Karpas-422 (cell line): ENCODE results near the gene RABL2B. TPM values are rescaled to one million over a fixed set of nuclear protein-coding genes. Genes with fewer than 3 reads are reported as not detected.

Experiments
- DNase-seq: peaks from one replicate; pipeline ENCODE4 v3.0.0-alpha.2; 2015
- H2AFZ ChIP-seq: fragments of 200-600 bp; sonication (generic); 2 replicates; pipeline ENCODE4 v1.6.1; 2014; ENCODE audit warnings: antibody characterized with exemption, low read length, mixed read lengths
- H3K27ac ChIP-seq: fragments of 200-600 bp; sonication (generic); 2 replicates; pipeline ENCODE4 v1.5.1; 2014; ENCODE audit warnings: mild to moderate bottlenecking, low read length, moderate library complexity
- H3K27me3 ChIP-seq: fragments of 200-600 bp; sonication (generic); 2 replicates; pipeline ENCODE4 v1.6.1; 2014; ENCODE audit warnings: low read length, mixed read lengths
- H3K36me3 ChIP-seq: fragments of 200-600 bp; sonication (generic); 2 replicates; pipeline ENCODE4 v1.6.1; 2014; ENCODE audit warnings: low read length, mixed read lengths; ENCODE audit not compliant: insufficient read depth
- H3K4me1 ChIP-seq: fragments of 200-600 bp; sonication (generic); 2 replicates; pipeline ENCODE4 v1.6.1; 2014; ENCODE audit warnings: mild to moderate bottlenecking, low read length, mixed read lengths
- H3K4me2 ChIP-seq: fragments of 200-600 bp; sonication (generic); 2 replicates; pipeline ENCODE4 v1.6.1; 2014; ENCODE audit warnings: low read length, low read depth, mild to moderate bottlenecking; ENCODE audit not compliant: poor library complexity, severe bottlenecking
- H3K4me3 ChIP-seq: fragments of 200-600 bp; sonication (generic); 2 replicates; pipeline ENCODE4 v1.5.1; 2014; ENCODE audit warnings: mild to moderate bottlenecking, antibody characterized with exemption, low read length, mixed read lengths
- H3K79me2 ChIP-seq: fragments of 200-600 bp; sonication (generic); 2 replicates; pipeline ENCODE4 v1.6.1; 2014; ENCODE audit warnings: mild to moderate bottlenecking, low read length, mixed read lengths
- H3K9ac ChIP-seq: fragments of 200-600 bp; sonication (generic); 2 replicates; pipeline ENCODE4 v1.6.0; 2014; ENCODE audit warnings: low read length
- H3K9me2 ChIP-seq: fragments of 200-600 bp; sonication (generic), shearing (Covaris generic); replicated peaks from 2 replicates; pipeline ENCODE4 v1.6.0; 2014; ENCODE audit warnings: mild to moderate bottlenecking, low read length, moderate library complexity; ENCODE audit not compliant: insufficient read depth
- H3K9me3 ChIP-seq: fragments of 300-700, 200-600 bp; sonication (generic); 2 replicates; pipeline ENCODE4 v1.6.1; 2014; ENCODE audit warnings: low read length, mixed read lengths
- H4K20me1 ChIP-seq: fragments of 200-600 bp; sonication (generic); 2 replicates; pipeline ENCODE4 v1.6.1; 2014; ENCODE audit warnings: mild to moderate bottlenecking, antibody characterized with exemption, low read length, low read depth; ENCODE audit not compliant: insufficient read depth
- total RNA-seq: library from RNA; depleted of rRNA; stranded (reverse); fragments of >200 nt; shearing (Covaris generic); gene quantifications from 2 replicates; pipeline ENCODE4 v1.2.3, GENCODE V29; 2014; ENCODE audit warnings: low replicate concordance

Gene RABL2B
- total RNA-seq, 1 experiment from 2014 or later, result 26.8 TPM

- no peaks in the 10 kb centered on the region for H3K79me2 ChIP-seq
- H3K9me2 ChIP-seq, result no peaks in the 10 kb centered on the region
- H3K9me3 ChIP-seq, result no peaks in the 10 kb centered on the region
- no peaks in the 10 kb centered on the region for H3K36me3 ChIP-seq
- peaks cover 28% of the 10 kb centered on the region for H3K4me1 ChIP-seq
- H3K4me3 ChIP-seq, result no peak overlapping the region
- H3K27me3 ChIP-seq, result no peaks in the 10 kb centered on the region
- H3K9ac ChIP-seq, result no peak overlapping the region
- H2AFZ ChIP-seq, result no peak overlapping the region
- H3K4me2 ChIP-seq, result no peak overlapping the region
- DNase-seq, result no peak
- H4K20me1 ChIP-seq, result no peaks in the 10 kb centered on the region
- no peak overlapping the region for H3K27ac ChIP-seq
Measured at GRCh38 chr22:50734986-50735738, 48.3 kb downstream of the RABL2B start.

DNA sequence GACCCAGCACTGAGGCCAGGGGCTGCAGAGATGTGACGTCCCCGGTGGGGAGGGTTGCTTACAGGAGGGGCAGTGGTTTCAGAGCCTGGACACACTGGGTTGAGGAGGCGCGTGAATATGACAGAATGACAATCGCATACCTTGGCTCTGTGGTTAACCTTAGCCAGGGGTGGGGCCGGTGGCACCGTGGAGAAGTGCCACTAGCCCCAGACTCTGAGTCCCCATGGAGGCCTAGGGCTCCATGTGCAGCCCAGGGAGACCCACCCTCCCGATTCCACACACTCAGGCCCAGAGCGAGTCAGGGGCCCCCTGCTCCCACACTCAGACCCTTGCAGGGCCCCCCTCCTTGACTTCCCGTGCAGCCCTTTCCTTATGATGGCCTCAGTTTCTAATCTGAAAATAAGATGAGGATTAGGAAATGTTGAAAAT is 49.1 kb downstream of the RABL2B start:
- Histone ChIP-seq H2AFZ (no peak overlapping the region), H3K9ac (no peak overlapping the region), H3K9me2 (no peaks in the 10 kb centered on the region), H3K27me3 (no peaks in the 10 kb centered on the region), H4K20me1 (no peaks in the 10 kb centered on the region), H3K9me3 (no peaks in the 10 kb centered on the region), H3K36me3 (no peaks in the 10 kb centered on the region), H3K4me1 (peaks cover 20% of the 10 kb centered on the region), H3K4me3 (no peak overlapping the region), H3K4me2 (no peak overlapping the region), H3K27ac (no peak overlapping the region), H3K79me2 (no peaks in the 10 kb centered on the region)
- DNase-seq, result no peak

- no peaks in the 10 kb centered on the region for H3K27me3 ChIP-seq
- H3K9me2 ChIP-seq, result no peaks in the 10 kb centered on the region
- H3K79me2 ChIP-seq, result no peaks in the 10 kb centered on the region
- H3K27ac ChIP-seq, result no peak overlapping the region
- H3K9me3 ChIP-seq, result no peaks in the 10 kb centered on the region
- DNase-seq, result no peak
- no peaks in the 10 kb centered on the region for H3K36me3 ChIP-seq
- no peak overlapping the region for H3K9ac ChIP-seq
- peaks cover 16% of the 10 kb centered on the region for H3K4me1 ChIP-seq
- H3K4me2 ChIP-seq, result no peak overlapping the region
- no peaks in the 10 kb centered on the region for H4K20me1 ChIP-seq
- H2AFZ ChIP-seq, result no peak overlapping the region
- H3K4me3 ChIP-seq, result no peak overlapping the region
Measured at GRCh38 chr22:50733521-50734342, 49.7 kb downstream of the RABL2B start.

DNA sequence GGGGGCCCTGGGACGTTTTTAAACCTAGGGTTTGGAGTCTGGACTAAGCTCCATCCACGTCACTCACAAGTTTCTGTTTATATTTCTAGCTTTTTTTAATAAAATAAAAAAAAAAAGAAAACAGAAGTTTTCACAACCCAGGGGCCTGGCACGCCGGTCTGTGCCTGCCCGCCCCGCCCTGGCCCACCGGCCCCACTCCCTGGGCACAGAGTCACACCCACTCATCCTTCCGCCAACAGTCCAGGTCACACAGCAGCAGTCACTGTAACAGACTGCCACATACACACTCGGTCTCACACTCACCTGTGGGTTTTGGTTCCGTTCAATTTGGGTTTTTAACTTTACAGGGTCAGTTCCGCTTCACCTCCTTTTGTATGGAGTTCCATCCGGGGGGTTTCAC is 50.8 kb downstream of the RABL2B start:
- H3K4me2 ChIP-seq, result peak overlapping the region; percentile 62
- no peaks in the 10 kb centered on the region for H3K9me3 ChIP-seq
- no peaks in the 10 kb centered on the region for H3K9me2 ChIP-seq
- no peak for DNase-seq
- no peak overlapping the region for H2AFZ ChIP-seq
- H4K20me1 ChIP-seq, result no peaks in the 10 kb centered on the region
- no peaks in the 10 kb centered on the region for H3K79me2 ChIP-seq
- peak overlapping the region; percentile 62 for H3K9ac ChIP-seq
- H3K27ac ChIP-seq, result no peak overlapping the region
- H3K27me3 ChIP-seq, result no peaks in the 10 kb centered on the region
- peaks cover 16% of the 10 kb centered on the region for H3K4me1 ChIP-seq
- H3K36me3 ChIP-seq, result no peaks in the 10 kb centered on the region
- H3K4me3 ChIP-seq, result no peak overlapping the region

DNA sequence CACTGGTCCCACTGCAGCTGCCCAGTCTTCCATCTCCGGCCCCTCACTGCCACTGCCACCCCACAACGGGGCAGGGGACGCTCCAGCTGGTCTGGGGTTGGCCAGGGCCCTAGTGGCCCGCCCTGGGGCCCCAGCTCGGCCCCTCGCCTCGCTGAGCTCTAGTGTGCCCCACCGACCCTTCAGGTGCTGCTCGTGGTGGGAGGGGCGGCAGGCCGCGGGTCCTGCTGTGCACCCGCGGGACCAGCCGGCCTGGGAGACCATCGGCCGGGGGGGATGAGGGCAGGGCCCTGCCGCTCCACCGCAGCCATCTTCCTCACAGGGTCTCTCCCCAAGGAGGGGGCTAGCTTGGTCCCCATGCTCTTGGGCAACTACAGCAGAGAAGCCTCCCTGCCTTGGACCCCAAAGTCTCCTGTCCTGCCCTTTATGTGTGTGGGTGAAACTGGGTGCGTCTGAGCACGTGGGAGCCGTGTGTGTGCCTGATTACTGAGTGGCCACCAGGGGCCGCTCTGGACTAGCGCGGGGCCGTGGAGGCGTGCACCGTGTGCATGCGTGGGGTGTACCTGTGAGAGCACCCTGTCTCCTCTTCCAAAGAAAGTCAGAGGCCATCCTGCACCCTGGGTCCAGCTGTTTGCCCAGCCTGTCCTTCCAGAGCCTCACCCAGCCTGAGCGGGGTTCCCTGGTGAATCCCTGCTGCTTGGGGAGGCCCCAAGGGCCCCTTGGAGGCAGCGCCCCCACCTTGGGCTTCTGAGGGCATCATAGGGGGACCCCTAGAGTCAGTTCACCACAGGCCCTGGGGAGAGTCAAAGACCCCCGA is 51.4 kb downstream of the RABL2B start:
- Histone ChIP-seq H3K9me2 (no peaks in the 10 kb centered on the region), H3K9ac (peak overlapping the region; percentile 62), H3K36me3 (no peaks in the 10 kb centered on the region), H2AFZ (peak overlapping the region; percentile 51), H3K4me2 (peak overlapping the region; percentile 62), H3K27ac (no peak overlapping the region; the same call in 1 of the 2 replicates), H3K27me3 (no peaks in the 10 kb centered on the region), H3K79me2 (no peaks in the 10 kb centered on the region), H4K20me1 (no peaks in the 10 kb centered on the region), H3K4me3 (peak overlapping the region; percentile 48; the same call in 1 of the 2 replicates), H3K9me3 (no peaks in the 10 kb centered on the region), H3K4me1 (peaks cover 17% of the 10 kb centered on the region)
- DNase-seq, result peak; percentile 94

GRCh38 chr22:50730941-50731661 is 52.3 kb downstream of the RABL2B start:
- no peaks in the 10 kb centered on the region for H3K27me3 ChIP-seq
- no peaks in the 10 kb centered on the region for H4K20me1 ChIP-seq
- peak overlapping the region; percentile 51; the same call in 1 of the 2 replicates for H2AFZ ChIP-seq
- H3K9me2 ChIP-seq, result no peaks in the 10 kb centered on the region
- no peaks in the 10 kb centered on the region for H3K9me3 ChIP-seq
- DNase-seq, result no peak
- H3K4me3 ChIP-seq, result peak overlapping the region; percentile 48; the same call in 1 of the 2 replicates
- H3K79me2 ChIP-seq, result no peaks in the 10 kb centered on the region
- H3K4me2 ChIP-seq, result peak overlapping the region; percentile 62
- no peak overlapping the region for H3K27ac ChIP-seq
- peak overlapping the region; percentile 62 for H3K9ac ChIP-seq
- no peaks in the 10 kb centered on the region for H3K36me3 ChIP-seq
- peaks cover 19% of the 10 kb centered on the region for H3K4me1 ChIP-seq

DNA sequence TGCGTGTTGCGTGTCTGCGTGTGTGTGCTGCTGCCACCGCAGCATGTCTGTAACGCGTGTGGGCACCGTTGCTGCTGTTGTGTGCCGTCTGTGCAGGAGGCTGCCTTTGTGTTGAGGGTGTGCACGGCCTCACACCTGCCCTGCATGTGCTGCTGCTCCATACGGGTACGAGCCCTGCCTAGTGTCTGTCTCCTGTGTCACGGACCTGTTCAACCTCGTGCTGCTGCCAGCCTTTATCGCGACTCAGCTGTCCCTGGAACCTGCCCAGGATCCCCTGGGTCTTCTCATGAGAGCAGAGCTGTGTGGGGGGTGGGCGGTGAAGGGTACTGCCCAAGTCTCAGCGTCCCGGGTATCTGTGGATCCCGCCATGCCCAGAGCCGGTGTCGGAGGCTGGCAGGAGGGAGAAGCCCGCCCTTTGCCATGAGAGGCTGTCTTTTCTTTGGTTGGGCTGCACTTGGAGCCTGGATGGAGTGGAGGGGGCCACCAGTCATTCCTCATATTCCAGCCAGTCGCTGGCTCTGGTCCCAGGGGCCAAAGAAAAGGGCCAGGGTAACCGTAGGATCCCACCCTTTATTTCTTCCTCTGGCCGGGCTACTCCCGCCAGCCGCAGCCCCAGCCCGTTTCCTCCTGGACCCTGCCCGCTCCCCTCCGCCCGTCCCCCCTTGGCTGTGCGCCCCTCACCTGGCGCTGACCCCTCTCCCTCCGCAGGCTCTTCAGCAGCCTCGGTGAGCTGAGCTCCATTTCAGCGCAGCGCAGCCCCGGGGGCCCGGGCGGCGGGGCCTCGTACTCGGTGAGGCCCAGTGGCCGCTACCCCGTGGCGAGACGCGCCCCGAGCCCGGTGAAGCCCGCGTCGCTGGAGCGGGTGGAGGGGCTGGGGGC is 53.2 kb downstream of the RABL2B start:
- Histone ChIP-seq H3K4me2 (no peak overlapping the region), H3K27ac (no peak overlapping the region), H3K36me3 (no peaks in the 10 kb centered on the region), H2AFZ (no peak overlapping the region), H3K9me2 (no peaks in the 10 kb centered on the region), H4K20me1 (no peaks in the 10 kb centered on the region), H3K9ac (no peak overlapping the region), H3K4me1 (peaks cover 19% of the 10 kb centered on the region), H3K9me3 (no peaks in the 10 kb centered on the region), H3K4me3 (no peak overlapping the region), H3K27me3 (no peaks in the 10 kb centered on the region), H3K79me2 (no peaks in the 10 kb centered on the region)
- no peak for DNase-seq
